SK-N-MC (cell line): ENCODE results near the gene ECPAS.

ENCODE experiments used
- DNase-seq: peaks from one replicate; pipeline ENCODE4 v3.0.0-alpha.2; 2011; ENCODE audit warnings: low read depth, low spot score
- H3K27ac ChIP-seq: fragments of 200-600 bp; sonication (generic); 2 replicates; pipeline ENCODE4 v1.5.1; 2016; ENCODE audit warnings: mixed run types
- H3K36me3 ChIP-seq: fragments of 200-600 bp; sonication (generic); 2 replicates; pipeline ENCODE4 v1.6.1; 2017; ENCODE audit warnings: antibody characterized with exemption, low read length, mixed read lengths; ENCODE audit not compliant: insufficient read depth
- H3K4me3 ChIP-seq: fragments of 200-600 bp; sonication (generic); 2 replicates; pipeline ENCODE4 v1.5.1; 2016
- H3K9ac ChIP-seq: fragments of 200-600 bp; sonication (generic); 2 replicates; pipeline ENCODE4 v1.8.0; 2017; ENCODE audit warnings: mixed run types, mixed read lengths; ENCODE audit not compliant: insufficient read length
- H3K9me3 ChIP-seq: fragments of 200-600 bp; sonication (generic); 2 replicates; pipeline ENCODE4 v1.6.1; 2017; ENCODE audit warnings: low read depth, mild to moderate bottlenecking, antibody characterized with exemption, low read length, moderate library complexity, mixed read lengths
- EZH2 ChIP-seq: fragments of 200-600 bp; sonication (generic); IDR thresholded peaks from one replicate; pipeline ENCODE4 v1.6.1; 2017; ENCODE audit warnings: antibody characterized with exemption
- FOXP2 ChIP-seq: optimal IDR thresholded peaks from 2 replicates; pipeline ENCODE3; 2011; ENCODE audit warnings: mild to moderate bottlenecking, moderate library complexity; ENCODE audit not compliant: insufficient read depth; ENCODE audit errors: extremely low read length, control extremely low read depth
- POLR2AphosphoS5 ChIP-seq: IDR thresholded peaks from 2 replicates; pipeline ENCODE4 v1.6.1; 2012; ENCODE audit warnings: mild to moderate bottlenecking, low read depth, low read length, borderline replicate concordance

The ECPAS gene

GRCh38 chr9:111320631-111321030 lies 163.6 kb downstream of the ECPAS start:
- no peak for DNase-seq
- Histone ChIP-seq H3K36me3 (no peaks in the 10 kb centered on the region), H3K4me3 (no peak overlapping the region), H3K9ac (no peak overlapping the region), H3K27ac (no peak overlapping the region), H3K9me3 (no peaks in the 10 kb centered on the region)
- TF ChIP-seq POLR2AphosphoS5 (no peak), EZH2 (no peak), FOXP2 (no peak)

GRCh38 chr9:111316796-111317195 lies 167.4 kb downstream of the ECPAS start:
- H3K27ac ChIP-seq: no peak overlapping the region
- no peak overlapping the region for H3K4me3 ChIP-seq
- no peak for DNase-seq
- peaks cover 3% of the 10 kb centered on the region; the same call in 1 of the 2 replicates for H3K9me3 ChIP-seq
- no peak overlapping the region for H3K9ac ChIP-seq
- TF ChIP-seq EZH2 (no peak), POLR2AphosphoS5 (no peak), FOXP2 (no peak)
- H3K36me3 ChIP-seq: no peaks in the 10 kb centered on the region
